Measurements from ENCODE around the gene MED26.

Gene MED26

DNA sequence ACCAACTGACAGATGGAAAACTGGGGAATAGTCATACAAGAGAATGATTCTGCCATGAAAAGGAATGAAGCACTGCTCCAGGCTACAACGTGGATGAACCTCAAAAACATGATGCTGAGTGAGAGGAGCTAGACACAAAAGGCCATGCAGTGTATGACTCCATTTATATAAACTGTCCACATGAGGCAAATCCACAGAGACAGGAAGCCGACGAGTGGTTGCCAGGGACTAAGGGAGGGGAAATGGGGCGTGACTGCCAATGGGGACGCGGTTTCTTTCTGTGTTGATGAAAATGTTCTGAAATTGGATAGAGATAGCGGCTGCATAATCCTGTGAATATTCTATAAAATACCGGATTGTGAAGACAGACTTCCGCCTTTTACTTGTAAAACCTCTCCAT, 21.7 kb upstream of the MED26 start:
- FAIRE-seq: no peak

DNA sequence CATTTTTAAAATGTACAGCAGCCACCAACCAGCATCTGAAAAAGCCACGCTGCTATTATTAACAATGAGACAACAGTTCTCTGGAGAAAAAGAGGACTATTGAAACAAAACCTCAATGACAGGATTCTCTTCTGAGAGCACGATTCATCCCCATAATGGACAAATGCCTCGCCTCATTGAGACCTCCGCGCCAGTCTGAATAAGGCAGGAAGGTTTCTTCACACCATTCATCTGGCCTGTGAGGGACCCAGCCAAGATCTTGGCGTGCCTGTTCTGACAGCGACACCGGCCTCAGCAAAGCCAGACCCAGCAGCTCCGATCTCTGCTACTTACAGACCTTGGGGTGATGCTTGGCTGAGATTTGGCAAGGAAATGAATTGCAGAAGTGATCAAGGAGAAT, 17.1 kb upstream of the MED26 start:
- no peak for FAIRE-seq

DNA sequence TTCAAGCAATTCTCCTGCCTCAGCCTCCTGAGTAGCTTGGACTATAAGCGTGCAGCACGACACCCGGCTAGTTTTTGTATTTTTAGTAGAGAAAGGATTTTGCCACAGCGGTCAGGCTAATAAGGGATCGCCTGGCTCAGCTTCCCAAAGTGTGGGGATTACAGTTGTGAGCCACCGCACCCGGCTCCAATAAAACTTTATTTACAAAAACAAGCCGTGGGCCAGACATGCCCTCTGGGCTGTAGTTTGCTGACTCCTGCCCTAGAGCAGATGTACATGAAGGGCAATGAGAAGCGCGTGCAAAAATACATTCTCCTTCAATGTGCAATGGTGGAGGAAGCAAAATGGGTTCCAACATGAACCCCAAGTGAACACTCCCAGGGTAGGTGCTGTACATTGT, 13.7 kb upstream of the MED26 start:
- no peak for FAIRE-seq

DNA sequence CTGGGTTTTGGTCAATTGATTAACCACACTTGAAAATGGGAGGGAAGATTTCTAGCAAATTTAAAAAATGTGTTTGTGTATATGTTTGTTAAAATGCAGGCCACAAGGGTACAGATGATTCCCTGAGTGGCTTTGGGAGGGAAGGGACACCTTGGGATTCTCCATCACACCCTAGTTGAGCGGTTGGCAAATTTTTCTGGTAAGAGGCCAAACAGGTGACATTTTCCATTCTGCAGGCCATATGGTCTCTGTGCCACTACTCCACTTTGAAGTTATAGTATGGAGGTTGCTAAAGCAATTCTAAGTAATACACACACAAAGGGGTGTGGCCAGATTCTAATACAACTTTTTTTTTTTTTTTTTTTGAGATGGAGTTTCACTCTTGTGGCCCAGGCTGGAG, 12.9 kb upstream of the MED26 start:
- FAIRE-seq: no peak

DNA sequence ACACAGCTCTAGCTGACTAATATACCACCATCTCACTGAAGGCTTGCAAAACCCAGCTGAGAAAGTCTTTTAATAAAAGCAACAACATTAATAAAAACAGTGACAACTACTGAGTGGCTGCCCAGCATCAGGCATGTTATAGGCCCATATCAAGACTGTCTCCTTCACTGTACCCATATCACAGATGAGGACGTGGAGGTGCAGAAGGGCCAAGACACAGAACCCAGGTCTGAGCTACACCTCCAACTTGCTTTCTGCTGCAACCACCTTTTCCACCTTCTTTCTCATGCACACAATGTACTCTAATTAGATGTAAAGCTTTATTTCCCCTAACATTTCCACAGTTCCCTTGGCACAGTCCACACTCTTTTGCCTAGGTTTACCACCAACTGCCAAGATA, 10.7 kb upstream of the MED26 start:
- no peak for FAIRE-seq

DNA sequence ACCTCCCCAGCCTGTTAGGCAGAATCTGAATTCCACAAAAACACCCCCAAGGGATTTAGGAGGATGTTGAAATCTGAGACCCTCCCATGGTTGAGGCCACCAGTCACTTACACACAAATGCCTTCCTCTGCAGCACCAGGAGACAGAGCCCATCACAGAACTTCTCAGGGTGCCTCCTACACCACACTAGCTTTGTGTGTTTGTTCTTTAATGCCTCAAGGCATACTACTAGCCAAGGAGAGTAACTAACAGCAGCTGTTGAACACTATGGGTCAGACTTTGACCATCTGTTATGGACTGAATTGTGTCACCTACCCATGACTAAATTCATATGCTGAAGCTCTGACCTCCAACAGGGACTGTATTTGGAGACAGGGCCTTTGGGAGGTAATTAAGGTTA, 9.5 kb upstream of the MED26 start:
- FAIRE-seq: no peak

DNA sequence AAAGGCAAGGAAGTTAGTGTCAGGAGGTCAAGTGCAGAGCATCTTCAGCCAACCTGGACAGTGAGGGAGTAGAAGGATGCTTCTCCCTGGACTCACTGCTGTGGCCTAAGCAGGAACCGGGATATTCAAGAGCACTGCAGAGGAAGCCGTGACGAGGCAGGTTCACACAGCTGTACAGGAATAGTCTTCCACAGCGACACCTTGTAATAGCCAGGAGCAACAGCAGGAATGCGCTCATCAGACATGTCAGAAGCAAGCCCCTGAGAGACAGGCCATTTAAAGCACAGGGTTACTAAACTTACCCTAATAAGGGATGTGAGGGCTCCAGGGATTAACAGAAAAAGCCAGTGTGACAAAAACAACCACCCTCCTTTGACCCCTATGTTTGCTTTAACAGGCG, 3.5 kb upstream of the MED26 start:
- no peak for FAIRE-seq

DNA sequence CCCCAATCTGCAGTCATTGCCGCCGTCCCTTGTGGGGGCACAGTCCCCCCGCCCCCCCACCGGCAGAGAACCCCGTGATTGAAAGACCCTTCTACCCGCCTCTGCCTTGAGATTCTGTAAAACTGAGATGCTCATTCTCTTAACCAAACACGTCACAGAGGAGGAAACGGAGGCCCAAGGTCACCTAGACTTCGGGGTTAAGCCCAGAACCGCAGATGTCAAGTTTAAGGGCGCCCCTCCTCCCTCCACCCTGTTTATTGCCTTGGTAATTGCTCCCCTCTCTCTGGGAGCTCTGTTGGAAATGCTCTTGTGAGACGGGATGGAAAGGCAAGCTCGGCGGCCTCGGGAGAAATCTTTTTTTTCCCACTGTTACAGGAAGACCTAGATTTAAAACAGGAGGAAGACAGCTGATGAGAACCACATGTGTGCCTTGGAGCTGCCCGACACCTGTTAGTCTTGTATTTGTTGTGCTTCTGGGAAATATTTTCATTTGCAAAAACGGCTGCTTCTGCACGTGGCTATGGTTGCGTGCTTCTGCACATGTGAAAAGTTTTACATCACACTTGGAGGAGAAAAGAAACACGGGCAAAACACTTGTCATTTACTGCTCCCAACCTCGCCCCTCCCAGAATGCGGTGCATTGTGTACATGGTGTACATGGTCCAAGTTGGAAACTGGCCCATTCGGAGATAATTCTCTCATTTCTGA, 1.1 kb upstream of the MED26 start:
- FAIRE-seq: no peak

DNA sequence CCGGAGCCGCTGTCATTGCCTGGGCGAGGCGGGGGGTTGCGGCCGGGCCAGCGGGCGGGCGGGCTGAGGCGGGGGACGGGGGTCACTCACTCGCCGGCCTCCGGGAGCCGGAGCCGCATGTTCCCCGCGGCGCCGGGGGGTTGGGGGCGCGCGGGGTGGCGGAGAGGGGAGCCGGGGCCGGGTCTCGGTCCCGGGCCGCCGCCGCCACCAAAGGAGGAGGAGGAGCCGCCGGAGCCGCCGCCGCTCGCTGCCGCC, 149 bp downstream of the MED26 start:
- no peak for FAIRE-seq

DNA sequence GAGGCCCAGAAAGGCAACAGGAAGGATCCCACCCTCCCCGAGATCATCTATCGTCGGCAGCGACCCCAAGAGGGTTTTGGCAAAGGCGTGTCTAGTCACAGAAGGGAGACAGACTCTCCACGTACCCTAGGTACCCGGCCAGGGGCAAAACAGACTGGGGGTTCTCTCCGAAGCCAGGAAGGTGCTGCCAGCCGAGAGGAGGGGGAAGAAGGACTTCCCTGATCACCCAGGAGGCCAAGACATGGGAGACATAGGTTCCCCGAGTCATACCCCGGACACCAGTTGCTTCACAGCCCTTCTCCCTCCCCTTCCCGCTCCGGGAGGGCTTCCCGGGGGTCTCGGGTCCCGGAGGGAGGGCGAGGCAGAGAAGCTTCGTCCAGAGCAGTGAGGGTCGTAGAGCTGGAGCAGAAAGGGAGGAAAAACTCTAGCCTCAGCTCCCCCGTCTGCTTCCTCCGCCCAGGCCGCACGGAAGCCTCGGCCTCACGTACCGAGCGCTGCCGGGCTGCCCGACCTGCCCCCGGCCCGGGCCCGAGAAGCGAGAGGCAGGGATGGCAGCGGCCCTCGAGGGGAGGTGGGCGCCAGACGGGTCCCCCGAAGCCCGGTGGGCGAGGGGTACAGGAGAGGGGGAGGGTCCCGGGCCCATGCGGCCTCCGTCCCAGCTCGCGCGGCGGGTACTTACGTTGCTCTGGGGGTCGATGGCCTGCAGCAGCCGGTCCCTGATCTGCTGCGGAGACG, 644 bp downstream of the MED26 start:
- FAIRE-seq: no peak

DNA sequence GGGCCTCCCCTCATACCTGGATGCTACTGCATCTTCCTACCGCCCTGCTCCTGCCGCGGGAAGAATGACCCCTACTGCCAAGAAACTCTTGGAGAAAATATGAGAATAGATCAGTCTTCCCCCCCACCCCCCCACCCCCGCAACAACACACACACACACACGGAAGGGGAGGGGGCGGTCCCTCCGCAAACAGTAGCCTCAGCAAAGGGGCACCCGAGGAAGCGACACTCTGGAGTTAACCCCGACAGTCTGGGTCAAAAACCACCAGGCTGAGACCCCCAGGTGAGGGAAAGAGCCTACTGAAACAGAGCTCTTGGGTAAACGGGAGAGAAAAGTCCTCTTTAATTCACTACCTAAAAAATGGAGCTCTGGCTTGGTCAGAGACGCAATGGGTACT, 1.2 kb downstream of the MED26 start:
- FAIRE-seq: no peak

DNA sequence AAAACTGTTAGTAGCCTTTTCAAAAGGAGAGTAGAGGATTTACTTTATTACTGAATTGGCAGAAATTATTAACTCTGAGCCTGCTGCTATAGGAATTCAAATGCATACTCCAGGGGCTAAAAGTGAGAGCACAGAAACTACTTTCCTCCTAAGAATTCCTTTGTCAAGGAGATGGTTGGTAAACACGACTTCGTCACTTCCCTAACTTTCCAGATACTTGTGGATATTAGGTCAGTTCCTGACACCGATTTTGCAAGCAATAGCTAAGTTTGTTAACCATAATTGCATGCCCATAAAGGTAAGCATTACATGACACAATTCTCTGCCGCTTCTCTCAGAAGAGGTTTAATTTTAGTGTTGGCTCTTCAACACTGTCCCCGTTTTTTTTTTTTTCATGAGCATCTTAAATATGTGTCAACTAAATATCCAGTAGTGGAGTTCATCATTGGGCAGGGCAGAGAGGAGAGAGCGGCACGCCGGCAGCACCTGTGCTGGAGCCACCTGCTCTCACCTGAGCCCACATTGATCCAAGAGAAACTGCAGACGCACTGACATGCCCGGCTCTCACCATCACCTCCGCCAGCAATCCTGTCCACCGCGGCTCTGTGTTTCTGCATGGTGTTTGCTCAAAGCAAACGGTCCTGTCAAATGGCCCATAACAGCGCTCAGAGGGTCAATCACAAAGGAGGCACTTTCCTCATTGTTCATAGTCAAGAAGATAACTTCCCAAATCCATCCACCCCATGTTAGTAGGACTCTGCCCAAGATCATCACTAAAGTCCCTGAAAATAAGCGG, 2.6 kb downstream of the MED26 start:
- FAIRE-seq: no peak

DNA sequence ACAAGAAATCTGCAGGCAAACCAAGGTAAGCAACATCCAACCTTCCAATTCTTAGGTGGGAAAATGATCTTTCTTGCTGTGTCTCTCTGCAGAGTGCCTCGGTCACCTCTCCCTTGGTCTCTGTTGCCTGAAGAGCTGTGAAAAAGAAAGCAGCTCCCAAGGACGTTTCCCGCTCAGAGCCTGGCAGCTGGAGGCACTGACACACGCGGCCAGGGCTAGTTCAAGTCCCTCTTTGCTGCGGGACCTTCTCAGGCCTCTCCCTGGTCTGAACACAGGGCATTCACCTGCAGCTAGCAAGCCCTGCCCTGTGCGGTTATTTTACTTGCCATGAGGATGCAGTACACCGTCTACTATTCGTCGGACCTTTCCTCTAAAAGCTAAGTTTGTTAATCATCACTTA, 3.8 kb downstream of the MED26 start:
- FAIRE-seq: no peak

DNA sequence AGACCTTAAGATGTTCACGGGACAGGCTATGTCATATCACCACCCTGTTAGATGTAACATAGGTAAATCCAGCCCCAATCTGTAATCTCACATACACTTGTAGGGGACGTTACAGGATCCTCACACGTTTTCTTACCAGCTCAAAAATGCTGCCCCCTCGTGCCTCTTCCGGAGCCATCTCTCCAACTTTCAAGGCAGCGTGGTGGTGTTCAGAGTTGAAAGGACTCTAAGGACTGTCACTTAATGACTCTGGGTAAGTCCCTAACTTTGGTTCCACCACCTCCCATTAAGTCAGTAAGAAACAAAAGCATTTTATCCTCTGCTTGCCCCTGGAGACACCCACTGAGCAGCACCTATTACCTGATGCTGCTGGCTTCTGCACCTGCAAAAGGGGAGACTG, 4.4 kb downstream of the MED26 start:
- no peak for FAIRE-seq

DNA sequence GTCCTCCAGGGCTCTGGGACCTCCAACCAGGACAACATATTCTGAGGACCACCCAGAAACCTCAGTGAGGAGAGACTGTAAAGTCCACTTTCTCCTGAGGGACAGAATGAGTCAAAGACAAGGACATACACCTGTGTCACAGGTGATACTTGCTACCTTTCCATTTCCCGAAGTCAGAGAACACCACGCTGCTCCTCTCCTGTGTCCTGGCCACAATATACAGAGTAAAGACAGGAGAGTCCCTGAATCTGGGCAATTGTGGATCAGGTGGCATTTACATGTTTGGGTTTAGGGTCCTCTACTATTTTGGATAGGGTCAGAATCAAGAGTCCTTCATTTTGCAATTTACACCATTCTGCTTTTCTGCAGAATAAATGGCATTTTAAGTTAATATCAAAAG, 4.9 kb downstream of the MED26 start:
- no peak for FAIRE-seq

DNA sequence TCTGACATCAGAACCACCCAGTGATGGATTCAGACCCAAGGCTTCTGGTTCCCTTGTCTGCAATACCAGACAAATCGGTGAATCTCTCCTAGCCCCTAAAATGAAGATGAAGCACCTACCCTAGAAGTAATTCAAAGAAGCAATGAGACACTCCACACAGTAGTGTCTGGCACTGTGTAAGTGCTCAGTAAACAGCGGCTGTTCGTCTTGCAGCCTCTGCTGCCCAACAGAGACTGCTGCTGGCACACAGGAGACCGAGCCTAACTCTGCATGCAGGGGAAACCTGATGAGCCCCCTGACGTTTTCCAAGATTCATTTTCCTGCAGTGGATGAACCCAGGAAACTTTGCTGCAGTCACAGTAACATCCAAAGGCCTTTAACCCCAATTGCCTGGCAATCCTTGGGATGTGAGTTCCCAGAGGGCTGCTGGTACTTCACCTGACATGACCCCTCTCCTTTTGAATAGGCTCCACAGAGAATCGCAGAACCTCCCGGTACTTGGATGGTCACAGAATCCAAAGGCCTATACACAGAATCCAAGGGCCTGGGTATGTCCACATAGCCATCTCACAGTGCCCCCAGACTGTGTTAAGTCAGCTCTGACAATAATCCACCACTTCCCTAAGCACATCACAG, 6.7 kb downstream of the MED26 start:
- no peak for FAIRE-seq

DNA sequence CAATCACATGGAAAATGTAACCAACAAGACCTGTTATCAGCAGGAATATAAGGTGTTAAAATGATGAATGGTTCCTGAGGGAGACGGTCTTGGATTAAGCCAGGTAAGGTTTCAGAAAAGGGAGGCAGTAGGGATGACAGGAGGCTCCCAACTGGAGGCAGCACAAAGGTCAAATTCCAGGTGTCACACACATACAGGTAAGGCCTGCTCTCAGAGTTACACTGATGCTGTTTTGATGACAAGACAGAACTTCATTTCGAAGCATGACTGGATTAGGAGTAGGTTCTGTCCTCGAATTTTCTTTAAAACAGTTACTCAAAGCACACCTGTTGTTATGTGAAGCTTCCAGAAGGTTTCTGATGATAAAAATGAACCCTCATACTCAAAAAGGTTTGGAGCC, 7.4 kb downstream of the MED26 start:
- no peak for FAIRE-seq

DNA sequence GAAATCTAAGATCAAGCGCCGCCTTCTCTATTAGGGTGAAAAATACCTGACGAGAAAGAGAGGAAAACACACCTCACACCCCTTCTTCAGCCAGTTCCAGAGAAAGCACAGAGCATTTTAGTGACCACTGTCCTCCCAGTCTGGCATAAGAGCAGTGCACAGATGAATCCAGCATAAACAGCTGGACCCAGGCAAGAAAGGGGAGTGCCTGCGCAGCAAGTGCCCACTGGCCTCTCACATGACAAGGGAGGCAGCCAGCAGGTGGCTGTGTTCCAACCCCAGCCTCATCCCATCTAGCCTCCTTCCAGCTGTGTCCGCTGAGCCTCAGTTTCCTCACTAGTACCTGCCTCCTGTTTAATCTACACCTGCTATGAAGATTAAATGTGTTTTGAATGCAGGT, 8.0 kb downstream of the MED26 start:
- no peak for FAIRE-seq

DNA sequence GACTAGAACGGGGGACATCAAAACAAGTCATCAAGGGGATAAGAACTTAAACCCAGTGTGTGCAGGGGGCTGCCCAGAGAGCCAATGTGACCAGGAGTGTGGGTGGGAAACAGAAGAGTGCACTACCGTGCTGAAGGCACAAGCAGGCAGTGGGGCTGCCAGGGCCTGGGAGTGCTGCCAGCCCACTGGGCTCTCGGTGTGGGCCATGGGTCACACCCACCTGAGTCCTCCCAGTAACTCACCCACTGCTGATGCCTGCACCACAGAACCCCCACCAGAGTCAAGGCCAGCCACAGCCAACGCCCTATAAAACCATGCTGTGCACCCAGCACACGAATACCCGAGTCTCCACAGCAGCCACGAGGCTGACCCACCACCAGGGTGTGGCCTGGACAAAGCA, 8.5 kb downstream of the MED26 start:
- no peak for FAIRE-seq

DNA sequence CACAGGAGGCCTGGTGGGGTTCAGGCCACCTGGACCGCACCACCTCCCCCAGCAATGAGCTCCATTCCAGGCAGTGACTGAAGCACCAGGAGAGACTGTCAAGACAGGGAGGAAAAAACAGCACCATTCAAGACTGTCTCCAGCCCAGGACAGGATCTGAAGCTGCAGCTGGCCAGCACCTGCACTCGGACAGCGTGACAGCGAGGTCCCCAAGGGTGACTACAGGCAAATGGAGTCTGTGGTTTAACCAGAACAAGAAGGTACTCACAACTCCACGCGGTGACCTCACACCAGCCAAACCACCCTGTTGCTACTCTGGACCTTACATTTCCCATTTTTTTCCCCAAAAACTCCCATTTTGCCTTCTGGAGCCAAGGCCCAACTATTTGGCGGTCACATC, 9.8 kb downstream of the MED26 start:
- FAIRE-seq: no peak

DNA sequence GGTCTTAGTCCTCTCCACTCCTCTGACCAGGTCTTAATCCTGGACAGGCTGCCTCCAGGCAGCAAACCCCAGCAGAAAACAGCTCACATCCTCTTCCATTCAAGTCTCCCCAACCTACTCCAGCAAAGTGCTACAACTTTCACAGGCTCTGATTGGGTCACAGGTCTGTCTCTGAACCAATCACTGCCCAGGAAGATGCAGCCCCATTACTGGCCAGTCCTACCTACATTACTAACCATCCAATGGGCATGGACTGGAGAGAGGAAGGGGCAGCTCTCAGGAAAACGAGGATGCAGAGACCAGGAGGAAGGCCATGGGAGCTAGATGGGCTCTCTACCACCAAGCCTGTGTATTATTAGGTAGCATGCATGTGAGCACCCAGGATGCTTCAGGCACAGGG, 12.2 kb downstream of the MED26 start:
- no peak for FAIRE-seq

DNA sequence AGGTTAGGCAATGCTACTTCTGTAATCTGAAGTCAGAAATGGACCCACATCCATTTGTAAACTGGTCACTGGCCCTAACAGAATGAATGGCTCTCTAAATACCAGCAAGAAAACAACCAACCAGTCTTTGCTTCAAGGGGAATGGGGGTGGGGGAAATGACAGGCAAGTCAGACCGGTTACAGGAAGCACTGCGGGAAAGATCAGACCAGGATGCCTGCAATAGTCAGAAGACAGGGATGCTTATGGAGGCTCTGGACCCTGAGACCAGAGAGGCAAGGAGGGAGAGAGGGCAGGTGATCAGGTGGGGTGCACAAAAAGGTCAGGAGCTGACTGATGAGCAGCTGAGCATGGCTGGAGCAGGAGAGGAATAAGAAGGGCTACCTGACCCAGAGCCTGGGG, 13.1 kb downstream of the MED26 start:
- FAIRE-seq: no peak

DNA sequence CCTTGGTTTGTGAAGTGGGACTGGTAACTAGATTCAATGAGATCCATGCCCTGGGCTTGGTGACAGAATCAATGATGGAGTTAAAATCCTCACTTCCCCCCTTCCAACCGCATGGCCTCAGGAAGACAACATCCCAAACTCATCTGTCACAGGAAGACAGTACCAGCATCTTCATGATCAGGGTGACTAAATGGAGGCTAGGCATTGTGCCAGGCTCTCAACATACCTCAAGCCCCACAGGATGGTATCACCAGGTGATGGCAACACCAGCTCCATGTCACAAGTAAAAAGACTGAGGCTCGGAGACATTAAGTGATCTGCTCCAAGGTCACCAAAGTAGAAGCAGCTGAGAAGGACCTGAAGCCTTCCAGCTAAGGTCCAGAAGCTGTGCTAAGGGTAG, 14.2 kb downstream of the MED26 start:
- FAIRE-seq: no peak

DNA sequence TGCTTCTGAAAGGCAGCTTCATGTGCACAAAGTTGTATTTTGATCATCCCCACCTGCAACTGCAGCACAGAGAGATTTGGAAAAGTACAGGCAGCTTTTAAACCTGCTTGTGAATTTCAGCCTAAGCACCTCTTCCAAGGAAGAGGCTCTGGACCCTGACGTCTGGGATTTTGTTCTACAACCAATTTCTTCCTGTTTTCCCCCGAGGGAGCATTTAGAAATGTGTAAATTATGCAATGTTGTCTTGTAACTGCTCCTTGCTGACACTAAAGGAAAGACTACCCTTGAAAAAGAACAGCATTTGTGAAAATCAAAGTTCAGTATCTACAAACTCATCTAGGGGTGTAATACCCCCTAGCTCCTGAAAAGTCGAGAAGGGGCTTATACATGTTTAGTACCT, 15.4 kb downstream of the MED26 start:
- no peak for FAIRE-seq

Measured in islet of Langerhans (tissue), 1 donor.